Measurements from ENCODE around the gene TNFRSF12A. TPM values are rescaled to one million over a fixed set of nuclear protein-coding genes. Genes with fewer than 3 reads are reported as not detected.
A peak's percentile ranks its signal among the peaks of the same experiment; 100 is the strongest.

TNFRSF12A gene
- total and polyA plus RNA-seq, 9 of the 15 experiments (the other 6 are each of a cell fraction or from before 2014, with no cell fraction given): 0.41 to 61.8 (median 26.5) TPM

DNA sequence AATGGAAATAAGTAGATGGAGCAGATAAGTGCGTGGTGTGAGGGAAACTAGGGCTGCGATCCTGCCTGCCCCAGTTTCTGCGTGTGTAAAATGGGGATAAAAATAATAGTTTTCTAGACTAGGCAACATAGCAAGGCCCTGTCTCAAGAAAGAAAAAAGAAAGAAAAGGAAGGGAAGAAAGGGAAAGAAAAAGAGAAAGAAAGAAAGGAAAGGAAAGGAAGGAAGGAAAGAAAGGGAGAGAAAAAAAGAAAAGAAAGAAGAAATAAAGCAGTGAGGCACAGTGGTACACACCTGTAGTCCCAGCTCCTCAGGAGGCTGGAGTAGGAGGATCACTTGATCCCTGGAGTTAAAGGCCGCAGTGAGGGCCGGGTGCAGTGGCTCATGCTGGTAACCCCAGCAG, 37.8 kb upstream of the TNFRSF12A start (continued):
- TF ChIP-seq, protein P1, sequence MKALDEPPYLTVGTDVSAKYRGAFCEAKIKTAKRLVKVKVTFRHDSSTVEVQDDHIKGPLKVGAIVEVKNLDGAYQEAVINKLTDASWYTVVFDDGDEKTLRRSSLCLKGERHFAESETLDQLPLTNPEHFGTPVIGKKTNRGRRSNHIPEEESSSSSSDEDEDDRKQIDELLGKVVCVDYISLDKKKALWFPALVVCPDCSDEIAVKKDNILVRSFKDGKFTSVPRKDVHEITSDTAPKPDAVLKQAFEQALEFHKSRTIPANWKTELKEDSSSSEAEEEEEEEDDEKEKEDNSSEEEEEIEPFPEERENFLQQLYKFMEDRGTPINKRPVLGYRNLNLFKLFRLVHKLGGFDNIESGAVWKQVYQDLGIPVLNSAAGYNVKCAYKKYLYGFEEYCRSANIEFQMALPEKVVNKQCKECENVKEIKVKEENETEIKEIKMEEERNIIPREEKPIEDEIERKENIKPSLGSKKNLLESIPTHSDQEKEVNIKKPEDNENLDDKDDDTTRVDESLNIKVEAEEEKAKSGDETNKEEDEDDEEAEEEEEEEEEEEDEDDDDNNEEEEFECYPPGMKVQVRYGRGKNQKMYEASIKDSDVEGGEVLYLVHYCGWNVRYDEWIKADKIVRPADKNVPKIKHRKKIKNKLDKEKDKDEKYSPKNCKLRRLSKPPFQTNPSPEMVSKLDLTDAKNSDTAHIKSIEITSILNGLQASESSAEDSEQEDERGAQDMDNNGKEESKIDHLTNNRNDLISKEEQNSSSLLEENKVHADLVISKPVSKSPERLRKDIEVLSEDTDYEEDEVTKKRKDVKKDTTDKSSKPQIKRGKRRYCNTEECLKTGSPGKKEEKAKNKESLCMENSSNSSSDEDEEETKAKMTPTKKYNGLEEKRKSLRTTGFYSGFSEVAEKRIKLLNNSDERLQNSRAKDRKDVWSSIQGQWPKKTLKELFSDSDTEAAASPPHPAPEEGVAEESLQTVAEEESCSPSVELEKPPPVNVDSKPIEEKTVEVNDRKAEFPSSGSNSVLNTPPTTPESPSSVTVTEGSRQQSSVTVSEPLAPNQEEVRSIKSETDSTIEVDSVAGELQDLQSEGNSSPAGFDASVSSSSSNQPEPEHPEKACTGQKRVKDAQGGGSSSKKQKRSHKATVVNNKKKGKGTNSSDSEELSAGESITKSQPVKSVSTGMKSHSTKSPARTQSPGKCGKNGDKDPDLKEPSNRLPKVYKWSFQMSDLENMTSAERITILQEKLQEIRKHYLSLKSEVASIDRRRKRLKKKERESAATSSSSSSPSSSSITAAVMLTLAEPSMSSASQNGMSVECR (CRISPR knock-in tag; IDR thresholded peaks at IDR 0.05): no peak
- TF ChIP-seq FUS (optimal IDR thresholded peaks at IDR 0.05; ENCODE audit: low read depth, low read length) (no peak), ATF1 (CRISPR knock-in tag; IDR thresholded peaks at IDR 0.05) (no peak), ATF1 (tag; IDR thresholded peaks at IDR 0.05) (no peak), NFIC (IDR thresholded peaks at IDR 0.05) (0 out of 2 replicates have a peak, but pooled peaks have one; percentile 9), ATF7 (IDR thresholded peaks at IDR 0.05) (no peak), SMAD1 (IDR thresholded peaks at IDR 0.05; ENCODE audit: low read depth, low read length, partially characterized antibody) (no peak), PHB2 (IDR thresholded peaks at IDR 0.05; ENCODE audit: low read depth) (no peak), BRD4 (IDR thresholded peaks at IDR 0.05) (no peak), EGR1 (conservative IDR thresholded peaks at IDR 0.05) (no peak), GATA2 (CRISPR knock-in tag; IDR thresholded peaks at IDR 0.05) (no peak), NCOA2 (IDR thresholded peaks at IDR 0.05; ENCODE audit: partially characterized antibody in 2 of 2) (no peak), HEY1 (CRISPR knock-in tag; IDR thresholded peaks at IDR 0.05; ENCODE audit: borderline replicate concordance) (0 out of 2 replicates have a peak, but pooled peaks have one; percentile 33), ZNF586 (CRISPR knock-in tag; conservative IDR thresholded peaks at IDR 0.05) (no peak)
- TF ChIP-seq, protein P2, sequence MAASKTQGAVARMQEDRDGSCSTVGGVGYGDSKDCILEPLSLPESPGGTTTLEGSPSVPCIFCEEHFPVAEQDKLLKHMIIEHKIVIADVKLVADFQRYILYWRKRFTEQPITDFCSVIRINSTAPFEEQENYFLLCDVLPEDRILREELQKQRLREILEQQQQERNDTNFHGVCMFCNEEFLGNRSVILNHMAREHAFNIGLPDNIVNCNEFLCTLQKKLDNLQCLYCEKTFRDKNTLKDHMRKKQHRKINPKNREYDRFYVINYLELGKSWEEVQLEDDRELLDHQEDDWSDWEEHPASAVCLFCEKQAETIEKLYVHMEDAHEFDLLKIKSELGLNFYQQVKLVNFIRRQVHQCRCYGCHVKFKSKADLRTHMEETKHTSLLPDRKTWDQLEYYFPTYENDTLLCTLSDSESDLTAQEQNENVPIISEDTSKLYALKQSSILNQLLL (CRISPR knock-in tag; IDR thresholded peaks at IDR 0.05; ENCODE audit: borderline replicate concordance): no peak
- TF ChIP-seq, protein P3, sequence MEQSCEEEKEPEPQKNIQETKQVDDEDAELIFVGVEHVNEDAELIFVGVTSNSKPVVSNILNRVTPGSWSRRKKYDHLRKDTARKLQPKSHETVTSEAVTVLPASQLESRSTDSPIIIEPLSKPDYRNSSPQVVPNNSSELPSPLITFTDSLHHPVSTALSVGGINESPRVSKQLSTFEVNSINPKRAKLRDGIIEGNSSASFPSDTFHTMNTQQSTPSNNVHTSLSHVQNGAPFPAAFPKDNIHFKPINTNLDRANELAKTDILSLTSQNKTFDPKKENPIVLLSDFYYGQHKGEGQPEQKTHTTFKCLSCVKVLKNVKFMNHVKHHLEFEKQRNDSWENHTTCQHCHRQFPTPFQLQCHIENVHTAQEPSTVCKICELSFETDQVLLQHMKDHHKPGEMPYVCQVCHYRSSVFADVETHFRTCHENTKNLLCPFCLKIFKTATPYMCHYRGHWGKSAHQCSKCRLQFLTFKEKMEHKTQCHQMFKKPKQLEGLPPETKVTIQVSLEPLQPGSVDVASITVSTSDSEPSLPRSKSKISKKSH (CRISPR knock-in tag; IDR thresholded peaks at IDR 0.05): no peak
- TF ChIP-seq, protein P4, sequence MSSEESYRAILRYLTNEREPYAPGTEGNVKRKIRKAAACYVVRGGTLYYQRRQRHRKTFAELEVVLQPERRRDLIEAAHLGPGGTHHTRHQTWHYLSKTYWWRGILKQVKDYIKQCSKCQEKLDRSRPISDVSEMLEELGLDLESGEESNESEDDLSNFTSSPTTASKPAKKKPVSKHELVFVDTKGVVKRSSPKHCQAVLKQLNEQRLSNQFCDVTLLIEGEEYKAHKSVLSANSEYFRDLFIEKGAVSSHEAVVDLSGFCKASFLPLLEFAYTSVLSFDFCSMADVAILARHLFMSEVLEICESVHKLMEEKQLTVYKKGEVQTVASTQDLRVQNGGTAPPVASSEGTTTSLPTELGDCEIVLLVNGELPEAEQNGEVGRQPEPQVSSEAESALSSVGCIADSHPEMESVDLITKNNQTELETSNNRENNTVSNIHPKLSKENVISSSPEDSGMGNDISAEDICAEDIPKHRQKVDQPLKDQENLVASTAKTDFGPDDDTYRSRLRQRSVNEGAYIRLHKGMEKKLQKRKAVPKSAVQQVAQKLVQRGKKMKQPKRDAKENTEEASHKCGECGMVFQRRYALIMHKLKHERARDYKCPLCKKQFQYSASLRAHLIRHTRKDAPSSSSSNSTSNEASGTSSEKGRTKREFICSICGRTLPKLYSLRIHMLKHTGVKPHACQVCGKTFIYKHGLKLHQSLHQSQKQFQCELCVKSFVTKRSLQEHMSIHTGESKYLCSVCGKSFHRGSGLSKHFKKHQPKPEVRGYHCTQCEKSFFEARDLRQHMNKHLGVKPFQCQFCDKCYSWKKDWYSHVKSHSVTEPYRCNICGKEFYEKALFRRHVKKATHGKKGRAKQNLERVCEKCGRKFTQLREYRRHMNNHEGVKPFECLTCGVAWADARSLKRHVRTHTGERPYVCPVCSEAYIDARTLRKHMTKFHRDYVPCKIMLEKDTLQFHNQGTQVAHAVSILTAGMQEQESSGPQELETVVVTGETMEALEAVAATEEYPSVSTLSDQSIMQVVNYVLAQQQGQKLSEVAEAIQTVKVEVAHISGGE (CRISPR knock-in tag; IDR thresholded peaks at IDR 0.05): no peak

All from K562 (cell line).